ENCODE results near the gene PPM1K.

- TF ChIP-seq POLR2AphosphoS5 (IDR thresholded peaks at IDR 0.05) (no peak), POLR2A (IDR thresholded peaks at IDR 0.05) (no peak)
- TF ChIP-seq, protein P1, sequence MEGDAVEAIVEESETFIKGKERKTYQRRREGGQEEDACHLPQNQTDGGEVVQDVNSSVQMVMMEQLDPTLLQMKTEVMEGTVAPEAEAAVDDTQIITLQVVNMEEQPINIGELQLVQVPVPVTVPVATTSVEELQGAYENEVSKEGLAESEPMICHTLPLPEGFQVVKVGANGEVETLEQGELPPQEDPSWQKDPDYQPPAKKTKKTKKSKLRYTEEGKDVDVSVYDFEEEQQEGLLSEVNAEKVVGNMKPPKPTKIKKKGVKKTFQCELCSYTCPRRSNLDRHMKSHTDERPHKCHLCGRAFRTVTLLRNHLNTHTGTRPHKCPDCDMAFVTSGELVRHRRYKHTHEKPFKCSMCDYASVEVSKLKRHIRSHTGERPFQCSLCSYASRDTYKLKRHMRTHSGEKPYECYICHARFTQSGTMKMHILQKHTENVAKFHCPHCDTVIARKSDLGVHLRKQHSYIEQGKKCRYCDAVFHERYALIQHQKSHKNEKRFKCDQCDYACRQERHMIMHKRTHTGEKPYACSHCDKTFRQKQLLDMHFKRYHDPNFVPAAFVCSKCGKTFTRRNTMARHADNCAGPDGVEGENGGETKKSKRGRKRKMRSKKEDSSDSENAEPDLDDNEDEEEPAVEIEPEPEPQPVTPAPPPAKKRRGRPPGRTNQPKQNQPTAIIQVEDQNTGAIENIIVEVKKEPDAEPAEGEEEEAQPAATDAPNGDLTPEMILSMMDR (IDR thresholded peaks at IDR 0.05), result no peak
Observed at GRCh38 chr4:88275949-88276515, 8.3 kb downstream of the PPM1K start.
